ENCODE data around the gene EYS.

The EYS gene

GRCh38 chr6:64622944-64623343 lies 1084.1 kb downstream of the EYS start:
- Histone ChIP-seq H3K79me2 (ENCODE audit: control insufficient read depth, insufficient read depth, low read length, unreplicated experiment) (no peaks in the 10 kb centered on the region), H3K4me3 (ENCODE audit: low read depth, low read length) (no peak overlapping the region), H3K27me3 (ENCODE audit: insufficient read depth, low read length) (0 out of 2 replicates have a peak, but pooled peaks cover 5% of the 10 kb centered on the region), H3K27ac (ENCODE audit: low read depth, low read length) (no peak overlapping the region), H2AFZ (ENCODE audit: low read length, unreplicated experiment) (no peak overlapping the region), H3K4me1 (ENCODE audit: control insufficient read depth, insufficient read depth, low read length, unreplicated experiment) (no peaks in the 10 kb centered on the region), H3K36me3 (ENCODE audit: insufficient read depth, low read length) (no peaks in the 10 kb centered on the region)

- peaks cover 5% of the 10 kb centered on the region for H3K27me3 ChIP-seq (ENCODE audit: insufficient read depth, low read length)
- no peaks in the 10 kb centered on the region for H3K36me3 ChIP-seq (ENCODE audit: insufficient read depth, low read length)
- H3K4me1 ChIP-seq (ENCODE audit: control insufficient read depth, insufficient read depth, low read length, unreplicated experiment) = no peaks in the 10 kb centered on the region
- no peak overlapping the region for H3K27ac ChIP-seq (ENCODE audit: low read depth, low read length)
- no peak overlapping the region for H2AFZ ChIP-seq (ENCODE audit: low read length, unreplicated experiment)
- H3K4me3 ChIP-seq (ENCODE audit: low read depth, low read length) = no peak overlapping the region
- H3K79me2 ChIP-seq (ENCODE audit: control insufficient read depth, insufficient read depth, low read length, unreplicated experiment) = no peaks in the 10 kb centered on the region
Measured at GRCh38 chr6:64602993-64603392, 1104.0 kb downstream of the EYS start.

GRCh38 chr6:64591676-64592036 lies 1115.4 kb downstream of the EYS start:
- H3K4me1 ChIP-seq (ENCODE audit: control insufficient read depth, insufficient read depth, low read length, unreplicated experiment) = no peaks in the 10 kb centered on the region
- peaks cover 32% of the 10 kb centered on the region; the same call in 1 of the 2 replicates for H3K27me3 ChIP-seq (ENCODE audit: insufficient read depth, low read length)
- H3K36me3 ChIP-seq (ENCODE audit: insufficient read depth, low read length) = no peaks in the 10 kb centered on the region
- no peak overlapping the region for H3K27ac ChIP-seq (ENCODE audit: low read depth, low read length)
- H2AFZ ChIP-seq (ENCODE audit: low read length, unreplicated experiment) = no peak overlapping the region
- H3K4me3 ChIP-seq (ENCODE audit: low read depth, low read length) = no peak overlapping the region
- no peaks in the 10 kb centered on the region for H3K79me2 ChIP-seq (ENCODE audit: control insufficient read depth, insufficient read depth, low read length, unreplicated experiment)

DNA sequence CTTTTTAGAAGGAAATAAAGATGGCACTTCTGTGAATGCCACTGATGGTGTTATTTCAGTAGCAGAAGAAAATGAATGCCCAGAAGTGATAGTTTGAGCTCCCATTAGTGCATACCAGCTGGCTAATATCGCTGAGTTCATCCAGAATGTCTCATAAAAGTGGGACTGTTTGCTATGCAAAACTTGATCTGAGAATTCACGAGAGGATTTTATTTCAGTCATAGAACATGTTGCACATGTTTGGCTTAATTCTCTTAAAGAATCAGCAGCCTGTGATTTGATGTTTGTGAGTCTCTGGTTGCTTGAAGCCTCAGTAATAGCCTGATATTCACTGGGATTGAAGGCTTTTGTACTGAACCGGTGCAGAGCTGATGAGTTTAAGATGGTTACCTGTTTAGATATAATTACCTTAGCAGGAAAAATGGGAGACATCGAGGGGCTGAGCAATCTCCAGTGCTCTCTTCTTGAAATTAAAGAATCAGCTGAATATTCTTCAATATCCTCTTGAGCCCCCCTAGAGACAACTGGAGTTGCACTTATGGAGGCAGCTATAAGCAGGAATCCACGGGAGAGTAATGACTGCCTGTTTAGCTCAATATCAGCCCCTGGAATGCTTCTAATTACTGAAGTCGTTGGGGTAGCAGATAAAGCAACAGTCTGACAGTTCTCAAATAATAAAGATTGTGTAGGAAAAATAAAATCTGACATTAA lies 1115.9 kb downstream of the EYS start:
- Histone ChIP-seq H3K79me2 (ENCODE audit: control insufficient read depth, insufficient read depth, low read length, unreplicated experiment) (no peaks in the 10 kb centered on the region), H3K4me1 (ENCODE audit: control insufficient read depth, insufficient read depth, low read length, unreplicated experiment) (no peaks in the 10 kb centered on the region), H2AFZ (ENCODE audit: low read length, unreplicated experiment) (no peak overlapping the region), H3K36me3 (ENCODE audit: insufficient read depth, low read length) (no peaks in the 10 kb centered on the region), H3K27me3 (ENCODE audit: insufficient read depth, low read length) (peaks cover 32% of the 10 kb centered on the region; the same call in 1 of the 2 replicates), H3K27ac (ENCODE audit: low read depth, low read length) (no peak overlapping the region), H3K4me3 (ENCODE audit: low read depth, low read length) (no peak overlapping the region)

DNA sequence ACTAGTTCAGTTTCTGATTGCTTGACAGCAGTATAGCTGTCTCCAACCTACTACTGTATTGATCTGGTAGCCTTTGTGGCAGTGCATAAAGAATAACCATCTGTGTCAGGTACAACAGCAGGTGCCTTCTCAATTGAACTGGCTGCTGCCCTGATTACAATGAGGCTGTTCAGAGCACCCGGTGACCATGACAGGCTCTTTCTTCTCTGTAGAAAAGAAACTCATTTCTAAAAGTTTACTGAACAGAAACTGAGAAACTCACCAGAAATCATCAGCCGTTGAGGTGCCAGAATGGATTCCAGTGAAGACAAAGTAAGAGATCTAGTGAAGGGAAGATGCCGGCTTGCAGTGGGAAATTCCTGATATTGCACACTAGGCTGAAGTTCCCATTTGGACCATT lies 1117.1 kb downstream of the EYS start:
- no peaks in the 10 kb centered on the region for H3K4me1 ChIP-seq (ENCODE audit: control insufficient read depth, insufficient read depth, low read length, unreplicated experiment)
- H3K79me2 ChIP-seq (ENCODE audit: control insufficient read depth, insufficient read depth, low read length, unreplicated experiment) = no peaks in the 10 kb centered on the region
- no peak overlapping the region for H3K27ac ChIP-seq (ENCODE audit: low read depth, low read length)
- H3K4me3 ChIP-seq (ENCODE audit: low read depth, low read length) = no peak overlapping the region
- H3K27me3 ChIP-seq (ENCODE audit: insufficient read depth, low read length) = peaks cover 32% of the 10 kb centered on the region; the same call in 1 of the 2 replicates
- no peak overlapping the region for H2AFZ ChIP-seq (ENCODE audit: low read length, unreplicated experiment)
- H3K36me3 ChIP-seq (ENCODE audit: insufficient read depth, low read length) = no peaks in the 10 kb centered on the region

DNA sequence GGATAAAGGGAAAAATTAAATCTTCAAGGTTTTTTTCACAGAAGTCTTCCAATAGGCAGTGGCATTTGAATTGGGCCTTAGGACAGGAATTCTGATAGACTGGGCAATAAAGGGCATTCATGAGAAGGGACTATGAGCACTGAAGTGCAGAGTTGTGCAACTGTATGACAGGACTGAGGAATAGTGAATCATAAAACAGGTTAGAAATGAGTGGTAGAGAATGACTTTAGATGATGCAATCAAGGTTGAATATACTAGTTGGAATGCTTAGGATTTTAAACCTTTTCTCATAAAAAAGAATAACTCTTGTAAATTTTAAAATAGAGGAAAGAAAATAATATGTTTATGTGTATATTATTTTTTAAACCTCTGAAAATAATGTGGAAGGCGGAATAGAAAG lies 1126.7 kb downstream of the EYS start:
- Histone ChIP-seq H3K79me2 (ENCODE audit: control insufficient read depth, insufficient read depth, low read length, unreplicated experiment) (no peaks in the 10 kb centered on the region), H3K36me3 (ENCODE audit: insufficient read depth, low read length) (no peaks in the 10 kb centered on the region)

DNA sequence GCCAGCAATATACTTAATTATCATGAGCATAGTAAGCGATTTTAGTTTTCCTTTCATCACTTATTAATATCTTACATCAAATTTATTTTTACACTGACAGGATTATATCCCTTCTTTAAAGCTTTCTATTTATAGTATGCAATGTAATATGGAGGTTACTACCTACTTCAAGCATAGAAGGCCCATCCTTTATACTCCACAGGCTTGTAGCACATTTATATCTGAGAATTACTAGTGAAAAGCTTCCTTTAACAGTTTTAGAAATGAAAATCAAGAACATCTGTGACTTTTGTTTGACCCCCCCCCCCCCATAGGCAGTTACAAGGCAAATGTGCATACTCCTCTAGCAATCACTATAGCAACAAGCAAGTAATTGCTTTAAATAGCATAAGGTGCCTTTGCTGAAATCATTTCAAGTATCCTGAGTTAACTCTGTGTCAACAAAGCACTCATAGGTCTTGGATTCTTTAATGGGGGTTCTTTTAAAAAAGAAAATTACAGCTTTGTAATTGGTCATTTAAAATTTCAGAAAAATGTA lies 1153.7 kb downstream of the EYS start:
- H3K4me1 ChIP-seq (ENCODE audit: control insufficient read depth, insufficient read depth, low read length, unreplicated experiment) = no peaks in the 10 kb centered on the region
- no peaks in the 10 kb centered on the region for H3K27me3 ChIP-seq (ENCODE audit: insufficient read depth, low read length)
- H3K27ac ChIP-seq (ENCODE audit: low read depth, low read length) = no peak overlapping the region
- H3K79me2 ChIP-seq (ENCODE audit: control insufficient read depth, insufficient read depth, low read length, unreplicated experiment) = no peaks in the 10 kb centered on the region
- H2AFZ ChIP-seq (ENCODE audit: low read length, unreplicated experiment) = no peak overlapping the region
- no peak overlapping the region for H3K4me3 ChIP-seq (ENCODE audit: low read depth, low read length)
- no peaks in the 10 kb centered on the region for H3K36me3 ChIP-seq (ENCODE audit: insufficient read depth, low read length)

More for the DNA sequence above, 1126.7 kb downstream of the EYS start:
- Histone ChIP-seq H2AFZ (ENCODE audit: low read length, unreplicated experiment) (no peak overlapping the region), H3K27me3 (ENCODE audit: insufficient read depth, low read length) (peaks cover 7% of the 10 kb centered on the region; the same call in 1 of the 2 replicates), H3K27ac (ENCODE audit: low read depth, low read length) (no peak overlapping the region), H3K4me1 (ENCODE audit: control insufficient read depth, insufficient read depth, low read length, unreplicated experiment) (no peaks in the 10 kb centered on the region), H3K4me3 (ENCODE audit: low read depth, low read length) (no peak overlapping the region)

DNA sequence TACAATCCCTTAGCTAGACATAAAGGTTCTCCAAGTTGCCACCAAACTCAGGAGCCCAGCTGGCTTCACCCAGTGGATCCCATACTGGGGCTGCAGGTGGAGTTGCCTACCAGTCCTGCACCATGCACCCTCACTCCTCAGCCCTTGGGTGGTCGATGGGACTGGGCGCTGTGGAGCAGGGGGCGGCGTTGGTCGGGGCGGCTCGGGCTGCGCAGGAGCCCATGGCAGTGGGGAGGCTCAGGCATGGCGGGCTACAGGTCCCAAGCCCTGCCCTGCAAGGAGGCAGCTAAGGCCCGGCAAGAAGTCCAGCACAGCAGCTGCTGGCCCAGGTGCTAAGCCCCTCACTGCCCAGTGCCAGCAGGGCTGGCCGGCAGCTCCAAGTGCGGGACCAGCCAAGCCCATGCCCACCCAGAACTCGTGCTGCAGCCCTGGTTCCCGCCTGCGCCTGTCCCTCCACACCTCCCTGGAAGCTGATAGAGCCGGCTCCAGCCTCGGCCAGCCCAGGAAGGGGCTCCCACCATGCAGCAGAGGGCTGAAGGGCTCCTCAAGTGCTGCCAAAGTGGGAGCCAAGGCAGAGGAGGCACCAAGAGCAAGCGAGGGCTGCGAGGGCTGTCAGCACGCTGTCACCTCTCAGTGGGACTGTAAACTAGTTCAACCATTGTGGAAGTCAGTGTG lies 1159.3 kb downstream of the EYS start:
- Histone ChIP-seq H3K27me3 (ENCODE audit: insufficient read depth, low read length) (peaks cover 4% of the 10 kb centered on the region; the same call in 1 of the 2 replicates), H3K79me2 (ENCODE audit: control insufficient read depth, insufficient read depth, low read length, unreplicated experiment) (no peaks in the 10 kb centered on the region), H3K27ac (ENCODE audit: low read depth, low read length) (no peak overlapping the region), H3K4me1 (ENCODE audit: control insufficient read depth, insufficient read depth, low read length, unreplicated experiment) (no peaks in the 10 kb centered on the region), H3K36me3 (ENCODE audit: insufficient read depth, low read length) (no peaks in the 10 kb centered on the region), H3K4me3 (ENCODE audit: low read depth, low read length) (no peak overlapping the region), H2AFZ (ENCODE audit: low read length, unreplicated experiment) (no peak overlapping the region)

DNA sequence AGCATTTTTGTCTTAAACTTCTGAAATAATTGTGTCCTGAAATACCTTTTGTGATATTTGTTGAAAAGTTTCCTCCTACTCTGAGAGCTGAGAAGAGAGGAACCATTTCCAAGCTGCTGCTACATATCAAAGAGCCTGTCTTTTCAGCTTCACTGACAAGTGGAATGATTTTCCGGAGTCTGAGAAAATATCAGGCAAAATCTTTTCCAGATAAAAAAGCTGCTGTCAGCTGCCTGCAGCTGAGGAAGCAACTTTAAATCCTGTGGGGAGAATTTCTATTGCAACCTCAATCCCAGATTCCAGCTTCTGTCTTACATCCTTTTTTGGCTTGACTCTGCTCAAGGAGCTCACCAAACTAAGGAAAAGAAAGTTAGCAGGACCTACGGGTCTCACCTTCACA lies 1167.1 kb downstream of the EYS start:
- Histone ChIP-seq H3K36me3 (ENCODE audit: insufficient read depth, low read length) (no peaks in the 10 kb centered on the region), H3K27me3 (ENCODE audit: insufficient read depth, low read length) (peaks cover 4% of the 10 kb centered on the region; the same call in 1 of the 2 replicates), H2AFZ (ENCODE audit: low read length, unreplicated experiment) (no peak overlapping the region), H3K27ac (ENCODE audit: low read depth, low read length) (no peak overlapping the region), H3K79me2 (ENCODE audit: control insufficient read depth, insufficient read depth, low read length, unreplicated experiment) (no peaks in the 10 kb centered on the region), H3K4me3 (ENCODE audit: low read depth, low read length) (no peak overlapping the region), H3K4me1 (ENCODE audit: control insufficient read depth, insufficient read depth, low read length, unreplicated experiment) (no peaks in the 10 kb centered on the region)

- Histone ChIP-seq H3K27me3 (ENCODE audit: insufficient read depth, low read length) (peaks cover 4% of the 10 kb centered on the region; the same call in 1 of the 2 replicates), H3K4me3 (ENCODE audit: low read depth, low read length) (no peak overlapping the region), H3K36me3 (ENCODE audit: insufficient read depth, low read length) (no peaks in the 10 kb centered on the region), H3K79me2 (ENCODE audit: control insufficient read depth, insufficient read depth, low read length, unreplicated experiment) (no peaks in the 10 kb centered on the region), H3K4me1 (ENCODE audit: control insufficient read depth, insufficient read depth, low read length, unreplicated experiment) (no peaks in the 10 kb centered on the region), H2AFZ (ENCODE audit: low read length, unreplicated experiment) (no peak overlapping the region), H3K27ac (ENCODE audit: low read depth, low read length) (no peak overlapping the region)
Measured at GRCh38 chr6:64538722-64539121, 1168.3 kb downstream of the EYS start.

DNA sequence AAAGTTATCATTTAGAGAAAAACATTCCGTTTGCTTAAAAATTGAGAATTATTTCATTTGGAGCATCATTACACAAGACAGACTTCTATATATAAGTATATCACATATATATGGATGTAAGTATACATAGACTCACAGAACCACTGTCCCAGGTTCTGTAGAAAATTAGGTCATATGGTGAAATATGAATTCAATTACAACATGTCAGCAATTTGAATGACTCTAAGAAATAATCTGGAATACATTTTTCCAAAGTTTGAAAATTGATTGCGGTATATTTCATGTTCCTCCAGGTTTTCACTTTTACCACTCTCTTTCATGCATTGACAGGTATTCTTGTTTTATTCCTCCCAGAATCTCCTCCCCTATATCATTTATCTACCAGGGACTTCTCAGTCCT lies 1179.1 kb downstream of the EYS start:
- H3K27me3 ChIP-seq (ENCODE audit: insufficient read depth, low read length) = no peaks in the 10 kb centered on the region
- no peak overlapping the region for H2AFZ ChIP-seq (ENCODE audit: low read length, unreplicated experiment)
- no peak overlapping the region for H3K27ac ChIP-seq (ENCODE audit: low read depth, low read length)
- H3K79me2 ChIP-seq (ENCODE audit: control insufficient read depth, insufficient read depth, low read length, unreplicated experiment) = no peaks in the 10 kb centered on the region
- H3K36me3 ChIP-seq (ENCODE audit: insufficient read depth, low read length) = no peaks in the 10 kb centered on the region
- no peaks in the 10 kb centered on the region for H3K4me1 ChIP-seq (ENCODE audit: control insufficient read depth, insufficient read depth, low read length, unreplicated experiment)
- no peak overlapping the region for H3K4me3 ChIP-seq (ENCODE audit: low read depth, low read length)
